Vagina (tissue), 2 donors: Measurements from ENCODE around the gene ASAP3.

Source experiments
- POLR2A ChIP-seq, 2 donors: fragments of 450-650 bp; IDR thresholded peaks; one replicate each; pipeline ENCODE4 v1.6.1; 2017; ENCODE audit warnings: antibody characterized with exemption in 2 of 2, mild to moderate bottlenecking in 2 of 2, moderate library complexity in 2 of 2
- POLR2AphosphoS5 ChIP-seq, 2 donors: sonication (generic); formaldehyde crosslinking; IDR thresholded peaks; one replicate each; pipeline ENCODE4 v1.9.0; 2017; ENCODE audit warnings: antibody characterized with exemption in 2 of 2, mild to moderate bottlenecking in 2 of 2, low read depth in 1 of 2; ENCODE audit not compliant: insufficient read depth in 1 of 2
- TF ChIP-seq, protein P1 (sequence below), 3 experiments: fragments of 450-650 bp in 2 of 3; fragments of 200-600 bp in 1 of 3; sonication (generic) in 1 of 3; IDR thresholded peaks; one replicate each; pipeline ENCODE4 v1.5.1; 2017 to 2019; ENCODE audit warnings: antibody characterized with exemption in 3 of 3, mild to moderate bottlenecking in 2 of 3, moderate library complexity in 2 of 3

DNA sequence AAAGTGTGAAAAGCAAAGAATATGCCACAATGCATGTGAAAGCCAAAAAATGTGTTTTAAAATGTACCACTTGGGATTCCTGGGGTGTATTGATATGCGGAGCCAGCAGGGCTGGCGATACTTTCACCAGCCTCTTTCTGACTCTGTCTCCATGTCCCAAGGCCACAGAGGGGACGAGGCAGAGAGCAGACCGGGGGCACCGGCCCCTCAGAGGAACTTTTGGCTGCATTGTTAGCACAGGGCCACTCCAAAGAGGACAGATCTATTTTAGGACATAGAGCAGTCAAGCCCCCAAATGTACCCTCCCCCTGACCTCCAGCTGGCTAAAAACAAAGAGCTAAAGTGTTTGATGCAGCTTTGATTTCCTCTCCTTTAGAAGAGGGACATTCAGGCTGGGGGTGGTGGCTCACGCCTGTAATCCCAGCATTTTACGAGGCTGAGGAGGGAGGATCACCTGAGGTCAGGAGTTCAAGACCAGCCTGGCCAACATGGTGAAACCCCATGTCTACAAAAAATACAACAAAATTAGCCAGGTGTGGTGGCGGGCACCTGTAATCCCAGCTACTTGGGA, 88.7 kb downstream of the ASAP3 start:
- TF ChIP-seq, protein P1, sequence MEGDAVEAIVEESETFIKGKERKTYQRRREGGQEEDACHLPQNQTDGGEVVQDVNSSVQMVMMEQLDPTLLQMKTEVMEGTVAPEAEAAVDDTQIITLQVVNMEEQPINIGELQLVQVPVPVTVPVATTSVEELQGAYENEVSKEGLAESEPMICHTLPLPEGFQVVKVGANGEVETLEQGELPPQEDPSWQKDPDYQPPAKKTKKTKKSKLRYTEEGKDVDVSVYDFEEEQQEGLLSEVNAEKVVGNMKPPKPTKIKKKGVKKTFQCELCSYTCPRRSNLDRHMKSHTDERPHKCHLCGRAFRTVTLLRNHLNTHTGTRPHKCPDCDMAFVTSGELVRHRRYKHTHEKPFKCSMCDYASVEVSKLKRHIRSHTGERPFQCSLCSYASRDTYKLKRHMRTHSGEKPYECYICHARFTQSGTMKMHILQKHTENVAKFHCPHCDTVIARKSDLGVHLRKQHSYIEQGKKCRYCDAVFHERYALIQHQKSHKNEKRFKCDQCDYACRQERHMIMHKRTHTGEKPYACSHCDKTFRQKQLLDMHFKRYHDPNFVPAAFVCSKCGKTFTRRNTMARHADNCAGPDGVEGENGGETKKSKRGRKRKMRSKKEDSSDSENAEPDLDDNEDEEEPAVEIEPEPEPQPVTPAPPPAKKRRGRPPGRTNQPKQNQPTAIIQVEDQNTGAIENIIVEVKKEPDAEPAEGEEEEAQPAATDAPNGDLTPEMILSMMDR (IDR thresholded peaks at IDR 0.05): no peak
- TF ChIP-seq POLR2A (IDR thresholded peaks at IDR 0.05) (no peak), POLR2AphosphoS5 (IDR thresholded peaks at IDR 0.05; ENCODE audit: insufficient read depth in 1 of 2, low read depth in 1 of 2) (no peak)
